ENCODE data around the gene DESI1. TPM values are rescaled to one million over a fixed set of nuclear protein-coding genes. Genes with fewer than 3 reads are reported as not detected.

DESI1 gene
- total RNA-seq, 1 experiment from 2014 or later: 20.9 TPM

DNA sequence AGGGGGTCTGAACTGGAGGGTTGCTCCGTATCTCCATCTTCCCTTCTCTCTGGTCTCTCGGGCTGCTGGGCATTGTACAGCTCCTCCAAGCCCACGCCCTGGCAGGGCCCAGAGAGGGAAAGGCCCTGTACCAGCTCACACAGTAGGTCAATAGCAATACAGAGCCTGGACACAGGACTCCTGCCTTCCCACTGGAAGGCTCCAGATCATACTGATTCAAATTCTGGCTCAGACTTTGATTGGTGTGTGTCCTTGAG is 53.4 kb downstream of the DESI1 start:
- ChIA-PET POLR2A (ENCODE audit: unreplicated experiment) (no interaction called here), CTCF (no interaction called here)
- H3K9me2 ChIP-seq (replicated peaks; ENCODE audit: low read length): no peaks in the 10 kb centered on the region

DNA sequence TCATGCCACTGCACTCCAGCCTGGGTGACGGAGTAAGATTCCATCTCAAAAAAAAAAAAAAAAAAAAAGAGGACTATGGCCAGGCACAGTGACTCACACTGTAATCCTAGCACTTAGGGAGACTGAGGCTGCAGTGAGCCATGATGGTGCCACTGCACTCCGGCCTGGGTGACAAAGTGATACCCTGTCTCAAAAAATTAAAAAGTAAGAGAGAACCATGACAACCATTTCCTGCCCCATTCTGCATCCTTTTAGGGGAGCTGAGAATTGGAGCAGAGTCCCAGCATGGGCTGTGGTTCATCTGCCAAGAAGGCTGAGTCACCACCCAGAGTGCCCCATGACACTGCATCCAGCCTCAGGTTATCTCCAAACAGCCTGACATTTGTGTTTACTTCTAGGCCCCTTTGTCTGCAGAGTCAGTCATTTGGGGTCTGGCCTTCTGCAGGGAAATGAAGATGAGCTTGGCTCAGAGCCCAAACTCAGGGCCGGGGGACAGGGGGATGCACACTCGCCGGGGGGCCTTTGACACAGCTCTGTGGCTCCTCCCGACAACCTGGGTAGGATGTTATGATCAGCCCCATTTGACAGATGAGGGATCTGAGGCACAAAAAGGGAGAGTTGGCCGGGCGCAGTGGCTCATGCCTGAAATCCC is 55.3 kb downstream of the DESI1 start:
- H3K4me3 ChIP-seq (ENCODE audit: low read length): no peak overlapping the region
- TF ChIP-seq CTCF (conservative IDR thresholded peaks at IDR 0.05; ENCODE audit: low read depth, low read length) (no peak), EZH2phosphoT487 (IDR thresholded peaks at IDR 0.05; ENCODE audit: borderline replicate concordance, low read length) (no peak), EZH2 (IDR thresholded peaks at IDR 0.05; ENCODE audit: low read length, unreplicated experiment) (no peak)
- DNase-seq (peak; percentile 68), ATAC-seq (peak; percentile 85)
- H3F3A ChIP-seq (ENCODE audit: low read length, unreplicated experiment): no peaks in the 10 kb centered on the region
- no peaks in the 10 kb centered on the region for H3K79me2 ChIP-seq (ENCODE audit: low read length)
- no peaks in the 10 kb centered on the region for H3K9me2 ChIP-seq (replicated peaks; ENCODE audit: low read length)
- no peak overlapping the region for H3K4me2 ChIP-seq (ENCODE audit: low read length)
- no peak overlapping the region for H2AFZ ChIP-seq (ENCODE audit: low read length)
- no TSS peak for BruUV-seq (replicated peaks)
- peak overlapping the region; percentile 36; the same call in 1 of the 2 replicates for H3K27ac ChIP-seq (ENCODE audit: low read length)
- ChIA-PET CTCF (no interaction called here), POLR2A (ENCODE audit: unreplicated experiment) (interaction anchor here (0.6 kb wide), 1 partner anchor 56 kb away, joined by 4 read pairs; the partner anchor contains the start of gene XRCC6)
- no peaks in the 10 kb centered on the region for H3K36me3 ChIP-seq (ENCODE audit: low read depth, low read length)
- no peaks in the 10 kb centered on the region for H4K20me1 ChIP-seq (ENCODE audit: low read length)
- no peak overlapping the region for H3K9ac ChIP-seq (ENCODE audit: low read length)
- no peaks in the 10 kb centered on the region for H3K27me3 ChIP-seq (ENCODE audit: low read length)
- intact Hi-C loops (cut with micrococcal nuclease): no loop called here
- peaks cover 26% of the 10 kb centered on the region for H3K4me1 ChIP-seq (ENCODE audit: insufficient read depth, low read length)
- no peaks in the 10 kb centered on the region for H3K9me3 ChIP-seq (ENCODE audit: low read length)

More for the DNA sequence above, 53.4 kb downstream of the DESI1 start:
- Histone ChIP-seq H3K4me3 (ENCODE audit: low read length) (no peak overlapping the region), H3K4me1 (ENCODE audit: insufficient read depth, low read length) (peaks cover 26% of the 10 kb centered on the region), H3K36me3 (ENCODE audit: low read depth, low read length) (no peaks in the 10 kb centered on the region), H3K9ac (ENCODE audit: low read length) (no peak overlapping the region), H2AFZ (ENCODE audit: low read length) (no peak overlapping the region), H3K79me2 (ENCODE audit: low read length) (no peaks in the 10 kb centered on the region), H3K27me3 (ENCODE audit: low read length) (no peaks in the 10 kb centered on the region), H3K27ac (ENCODE audit: low read length) (no peak overlapping the region), H4K20me1 (ENCODE audit: low read length) (no peaks in the 10 kb centered on the region), H3K9me3 (ENCODE audit: low read length) (no peaks in the 10 kb centered on the region), H3F3A (ENCODE audit: low read length, unreplicated experiment) (no peaks in the 10 kb centered on the region), H3K4me2 (ENCODE audit: low read length) (no peak overlapping the region)
- BruUV-seq (replicated peaks): no TSS peak
- ATAC-seq (no peak), DNase-seq (no peak)
- intact Hi-C loops (cut with micrococcal nuclease): no loop called here
- TF ChIP-seq EZH2phosphoT487 (IDR thresholded peaks at IDR 0.05; ENCODE audit: borderline replicate concordance, low read length) (no peak), EZH2 (IDR thresholded peaks at IDR 0.05; ENCODE audit: low read length, unreplicated experiment) (no peak), CTCF (conservative IDR thresholded peaks at IDR 0.05; ENCODE audit: low read depth, low read length) (no peak)

GRCh38 chr22:41564563-41564962 is 56.3 kb downstream of the DESI1 start:
- peak; percentile 46 for ATAC-seq
- no peak overlapping the region for H3K4me3 ChIP-seq (ENCODE audit: low read length)
- no peaks in the 10 kb centered on the region for H3K9me2 ChIP-seq (replicated peaks; ENCODE audit: low read length)
- intact Hi-C loops (cut with micrococcal nuclease): no loop called here
- H3K9ac ChIP-seq (ENCODE audit: low read length): no peak overlapping the region
- no peaks in the 10 kb centered on the region for H3K27me3 ChIP-seq (ENCODE audit: low read length)
- peaks cover 26% of the 10 kb centered on the region for H3K4me1 ChIP-seq (ENCODE audit: insufficient read depth, low read length)
- ChIA-PET POLR2A (ENCODE audit: unreplicated experiment) (no interaction called here), CTCF (no interaction called here)
- H3K27ac ChIP-seq (ENCODE audit: low read length): no peak overlapping the region
- H2AFZ ChIP-seq (ENCODE audit: low read length): no peak overlapping the region
- H3K9me3 ChIP-seq (ENCODE audit: low read length): no peaks in the 10 kb centered on the region
- no peaks in the 10 kb centered on the region for H3K79me2 ChIP-seq (ENCODE audit: low read length)
- no peak for TF ChIP-seq EZH2 (IDR thresholded peaks at IDR 0.05; ENCODE audit: low read length, unreplicated experiment)
- no peak for TF ChIP-seq EZH2phosphoT487 (IDR thresholded peaks at IDR 0.05; ENCODE audit: borderline replicate concordance, low read length)
- TF ChIP-seq CTCF (conservative IDR thresholded peaks at IDR 0.05; ENCODE audit: low read depth, low read length): no peak
- H4K20me1 ChIP-seq (ENCODE audit: low read length): no peaks in the 10 kb centered on the region
- no peaks in the 10 kb centered on the region for H3K36me3 ChIP-seq (ENCODE audit: low read depth, low read length)
- H3F3A ChIP-seq (ENCODE audit: low read length, unreplicated experiment): no peaks in the 10 kb centered on the region
- peak; percentile 66 for DNase-seq
- H3K4me2 ChIP-seq (ENCODE audit: low read length): no peak overlapping the region
- BruUV-seq (replicated peaks): no TSS peak
